Keratinocyte (primary cell): ENCODE data around the gene CSNK2A1.

Source experiments
- EZH2 ChIP-seq: IDR thresholded peaks from one replicate; pipeline ENCODE4 v1.6.1; 2012; ENCODE audit warnings: inconsistent platforms, mild to moderate bottlenecking, low read length, moderate library complexity
- TF ChIP-seq, protein P1 (sequence below), 3 experiments: IDR thresholded peaks in 1 of 3; conservative IDR thresholded peaks in 1 of 3; optimal IDR thresholded peaks in 1 of 3; 2 replicates in 2 of 3; 3 replicates in 1 of 3; pipeline versions ENCODE3 to v1.5.1; 2011; ENCODE audit warnings: low read length in 3 of 3, mild to moderate bottlenecking in 3 of 3, moderate library complexity in 2 of 3, control low read depth in 1 of 3, inconsistent platforms in 1 of 3; ENCODE audit not compliant: insufficient read depth in 2 of 3; ENCODE audit errors: extremely low read depth in 1 of 3

DNA sequence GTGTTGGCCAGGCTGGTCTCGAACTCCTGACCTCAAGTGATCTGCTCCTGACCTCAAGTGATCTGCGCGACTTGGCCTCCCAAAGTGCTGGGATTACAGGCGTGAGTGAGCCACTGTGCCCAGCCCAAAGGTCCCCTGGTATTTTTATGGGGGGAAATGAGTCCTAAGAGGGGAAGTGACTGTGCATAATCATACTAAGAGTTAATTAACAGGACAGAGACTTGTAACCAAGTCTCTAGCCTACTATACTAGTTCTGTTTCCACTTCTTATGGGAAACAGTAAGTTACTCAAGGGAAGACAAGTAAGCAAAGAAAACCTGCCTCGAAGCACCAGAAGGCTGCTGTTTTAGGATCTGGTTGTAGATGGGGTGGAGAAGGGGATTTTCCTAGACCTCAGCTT is 38.6 kb upstream of the CSNK2A1 start:
- TF ChIP-seq, protein P1, sequence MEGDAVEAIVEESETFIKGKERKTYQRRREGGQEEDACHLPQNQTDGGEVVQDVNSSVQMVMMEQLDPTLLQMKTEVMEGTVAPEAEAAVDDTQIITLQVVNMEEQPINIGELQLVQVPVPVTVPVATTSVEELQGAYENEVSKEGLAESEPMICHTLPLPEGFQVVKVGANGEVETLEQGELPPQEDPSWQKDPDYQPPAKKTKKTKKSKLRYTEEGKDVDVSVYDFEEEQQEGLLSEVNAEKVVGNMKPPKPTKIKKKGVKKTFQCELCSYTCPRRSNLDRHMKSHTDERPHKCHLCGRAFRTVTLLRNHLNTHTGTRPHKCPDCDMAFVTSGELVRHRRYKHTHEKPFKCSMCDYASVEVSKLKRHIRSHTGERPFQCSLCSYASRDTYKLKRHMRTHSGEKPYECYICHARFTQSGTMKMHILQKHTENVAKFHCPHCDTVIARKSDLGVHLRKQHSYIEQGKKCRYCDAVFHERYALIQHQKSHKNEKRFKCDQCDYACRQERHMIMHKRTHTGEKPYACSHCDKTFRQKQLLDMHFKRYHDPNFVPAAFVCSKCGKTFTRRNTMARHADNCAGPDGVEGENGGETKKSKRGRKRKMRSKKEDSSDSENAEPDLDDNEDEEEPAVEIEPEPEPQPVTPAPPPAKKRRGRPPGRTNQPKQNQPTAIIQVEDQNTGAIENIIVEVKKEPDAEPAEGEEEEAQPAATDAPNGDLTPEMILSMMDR (optimal IDR thresholded peaks at IDR 0.05 in 1 of 3, IDR thresholded peaks at IDR 0.05 in 1 of 3, conservative IDR thresholded peaks at IDR 0.05 in 1 of 3; ENCODE audit: extremely low read depth in 1 of 3, insufficient read depth in 2 of 3, low read length in 3 of 3): no peak
- no peak for TF ChIP-seq EZH2
